Left lung (tissue), 10 donors: ENCODE measurements around the gene ENOX1. TPM values are rescaled to one million over a fixed set of nuclear protein-coding genes. Genes with fewer than 3 reads are reported as not detected.

Experiments used
- ATAC-seq: fragments of 200-7000 bp; cut with Tn5 transposase; one replicate; pipeline ENCODE4 v1.9.1; 2020; ENCODE audit warnings: moderate library complexity
- DNase-seq, 4 donors: peaks; one replicate each; pipeline ENCODE4 v3.0.0-alpha.2; 2013 to 2020
- H3K27ac ChIP-seq, 2 donors: fragments of 200-600 bp; sonication (generic) in 1 of 2; one replicate each; pipeline versions ENCODE4 v1.5.0 to v1.8.0; 2020 to 2021
- H3K27me3 ChIP-seq, 2 donors: fragments of 200-600 bp; sonication (generic) in 1 of 2; one replicate each; pipeline versions ENCODE4 v1.5.0 to v1.8.0; 2020 to 2021
- H3K36me3 ChIP-seq, 2 donors: fragments of 200-600 bp; sonication (generic) in 1 of 2; one replicate each; pipeline versions ENCODE4 v1.5.0 to v1.8.0; 2020 to 2021
- H3K4me1 ChIP-seq, 2 donors: fragments of 200-600 bp; one replicate each; pipeline ENCODE4 v1.8.0; 2021
- H3K4me3 ChIP-seq, 2 donors: fragments of 200-600 bp; sonication (generic) in 1 of 2; one replicate each; pipeline versions ENCODE4 v1.5.0 to v1.8.0; 2020 to 2021; ENCODE audit warnings: mild to moderate bottlenecking in 1 of 2
- H3K9me3 ChIP-seq, 2 donors: fragments of 200-600 bp; sonication (generic) in 1 of 2; one replicate each; pipeline versions ENCODE4 v1.5.0 to v1.8.0; 2020 to 2021
- CTCF ChIP-seq, 2 donors: fragments of 200-600 bp; sonication (generic) in 1 of 2; IDR thresholded peaks; one replicate each; pipeline versions ENCODE4 v1.5.0 to v1.8.0; 2021; ENCODE audit warnings: antibody characterized with exemption in 2 of 2
- intact Hi-C, 2 donors: fragments of 100-400 bp; cut with DNase I; formaldehyde crosslinking; loops; one replicate each; pipeline versions ENCODE4 v1.11.2 to v1.14.2; 2022
- polyA plus RNA-seq, 6 donors: library from polyadenylated mRNA; unstranded; fragments of 120-200 nt; gene quantifications; one replicate each; pipeline ENCODE4 v1.2.1, GENCODE V29; 2013; ENCODE audit not compliant: insufficient read length in 6 of 6
- total RNA-seq, 2 donors: library from RNA; stranded (reverse); fragmentation: NEBNext Ultra II Directional; extraction: Animal tissue kit (Norgen Biotek cat#: 25700); gene quantifications; one replicate each; pipeline ENCODE4 v1.2.1, GENCODE V29; 2021
- donor health status: DM: no; HTN: yes; CAD: no.
- donor health status: DM: no; HTN: no; CAD: no.

Gene ENOX1
- total and polyA plus RNA-seq, 8 donors, result 1.5 to 9.0 (median 6.8) TPM

GRCh38 chr13:43331672-43332071 lies 455.1 kb downstream of the ENOX1 start:
- intact Hi-C loops, result no loop called here
- DNase-seq (no peak), ATAC-seq (no peak)
- Histone ChIP-seq H3K4me1 (no peaks in the 10 kb centered on the region), H3K36me3 (no peaks in the 10 kb centered on the region), H3K27me3 (no peaks in the 10 kb centered on the region), H3K9me3 (no peaks in the 10 kb centered on the region), H3K4me3 (no peak overlapping the region), H3K27ac (no peak overlapping the region)
- no peak for TF ChIP-seq CTCF (IDR thresholded peaks at IDR 0.05)

DNA sequence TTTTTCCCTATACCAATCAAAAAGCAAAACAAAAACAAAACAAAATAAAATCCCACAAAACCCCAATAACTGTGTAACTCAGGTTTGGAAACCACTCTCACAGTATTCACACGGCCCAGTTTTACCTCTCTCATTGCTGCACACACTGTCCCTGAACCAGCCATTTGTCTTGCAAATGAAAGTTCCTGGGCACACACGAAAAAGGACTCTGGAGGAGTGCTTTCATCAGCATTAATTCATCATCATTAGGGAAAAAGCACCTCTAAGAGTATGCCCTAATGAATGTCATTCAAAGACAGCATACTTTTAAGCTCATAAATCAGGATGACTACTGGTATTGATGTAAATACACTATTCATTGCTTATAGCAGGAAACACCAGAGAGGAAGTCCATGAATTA lies 457.1 kb downstream of the ENOX1 start:
- no peak for DNase-seq
- H3K4me1 ChIP-seq, result no peaks in the 10 kb centered on the region
- no peaks in the 10 kb centered on the region for H3K9me3 ChIP-seq
- no peaks in the 10 kb centered on the region for H3K27me3 ChIP-seq
- no peaks in the 10 kb centered on the region for H3K36me3 ChIP-seq
- TF ChIP-seq CTCF (IDR thresholded peaks at IDR 0.05), result no peak
- H3K4me3 ChIP-seq, result no peak overlapping the region
- intact Hi-C loops, result no loop called here
- no peak overlapping the region for H3K27ac ChIP-seq
- ATAC-seq, result no peak

GRCh38 chr13:43328907-43329306 lies 457.9 kb downstream of the ENOX1 start:
- H3K4me3 ChIP-seq, result no peak overlapping the region
- TF ChIP-seq CTCF (IDR thresholded peaks at IDR 0.05), result no peak
- H3K4me1 ChIP-seq, result no peaks in the 10 kb centered on the region
- DNase-seq (no peak), ATAC-seq (no peak)
- no peaks in the 10 kb centered on the region for H3K36me3 ChIP-seq
- no peaks in the 10 kb centered on the region for H3K9me3 ChIP-seq
- H3K27me3 ChIP-seq, result no peaks in the 10 kb centered on the region
- intact Hi-C loops, result no loop called here
- no peak overlapping the region for H3K27ac ChIP-seq

- Histone ChIP-seq H3K4me1 (no peaks in the 10 kb centered on the region), H3K27me3 (no peaks in the 10 kb centered on the region), H3K9me3 (no peaks in the 10 kb centered on the region), H3K4me3 (no peak overlapping the region), H3K36me3 (no peaks in the 10 kb centered on the region), H3K27ac (no peak overlapping the region)
- DNase-seq (no peak), ATAC-seq (no peak)
- TF ChIP-seq CTCF (IDR thresholded peaks at IDR 0.05), result no peak
- intact Hi-C loops, result no loop called here
Measured at GRCh38 chr13:43326100-43326499, 460.7 kb downstream of the ENOX1 start.

DNA sequence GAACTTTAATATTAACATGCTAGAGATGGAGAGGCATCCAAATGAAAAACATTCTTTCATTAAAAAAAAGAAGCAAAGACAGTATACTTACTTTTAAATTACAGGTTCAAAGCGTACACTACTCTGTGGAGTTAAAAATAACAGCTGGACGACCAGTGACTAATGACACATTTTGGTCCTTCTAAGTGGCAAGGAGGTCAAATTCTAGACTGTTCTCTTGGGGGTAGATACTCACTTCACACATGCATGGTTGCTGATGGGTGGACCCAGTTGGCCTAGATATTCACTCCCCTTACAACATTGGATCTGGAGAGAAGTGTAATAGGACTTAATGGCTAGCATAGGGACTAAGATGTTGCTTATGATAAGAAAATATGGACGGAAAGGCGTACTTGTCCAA lies 461.1 kb downstream of the ENOX1 start:
- no peak for TF ChIP-seq CTCF (IDR thresholded peaks at IDR 0.05)
- Histone ChIP-seq H3K4me3 (no peak overlapping the region), H3K36me3 (no peaks in the 10 kb centered on the region), H3K9me3 (no peaks in the 10 kb centered on the region), H3K4me1 (no peaks in the 10 kb centered on the region), H3K27me3 (no peaks in the 10 kb centered on the region), H3K27ac (no peak overlapping the region)
- ATAC-seq (no peak), DNase-seq (no peak)
- intact Hi-C loops, result no loop called here
